AG08395 (cell line): ENCODE data around the gene HAPLN2.
"Not testable (repeated sequence)": the region's sequence is repeated elsewhere in the genome, so short reads cannot be mapped to it uniquely, and the experiment has no call there.

ENCODE experiments used
- DNase-seq: peaks from one replicate; pipeline ENCODE4 v3.0.0; 2012; ENCODE audit warnings: mixed read lengths, low spot score

HAPLN2 gene

GRCh38 chr1:156622581-156623297, 3.5 kb downstream of the HAPLN2 start:
- DNase-seq = no peak

DNA sequence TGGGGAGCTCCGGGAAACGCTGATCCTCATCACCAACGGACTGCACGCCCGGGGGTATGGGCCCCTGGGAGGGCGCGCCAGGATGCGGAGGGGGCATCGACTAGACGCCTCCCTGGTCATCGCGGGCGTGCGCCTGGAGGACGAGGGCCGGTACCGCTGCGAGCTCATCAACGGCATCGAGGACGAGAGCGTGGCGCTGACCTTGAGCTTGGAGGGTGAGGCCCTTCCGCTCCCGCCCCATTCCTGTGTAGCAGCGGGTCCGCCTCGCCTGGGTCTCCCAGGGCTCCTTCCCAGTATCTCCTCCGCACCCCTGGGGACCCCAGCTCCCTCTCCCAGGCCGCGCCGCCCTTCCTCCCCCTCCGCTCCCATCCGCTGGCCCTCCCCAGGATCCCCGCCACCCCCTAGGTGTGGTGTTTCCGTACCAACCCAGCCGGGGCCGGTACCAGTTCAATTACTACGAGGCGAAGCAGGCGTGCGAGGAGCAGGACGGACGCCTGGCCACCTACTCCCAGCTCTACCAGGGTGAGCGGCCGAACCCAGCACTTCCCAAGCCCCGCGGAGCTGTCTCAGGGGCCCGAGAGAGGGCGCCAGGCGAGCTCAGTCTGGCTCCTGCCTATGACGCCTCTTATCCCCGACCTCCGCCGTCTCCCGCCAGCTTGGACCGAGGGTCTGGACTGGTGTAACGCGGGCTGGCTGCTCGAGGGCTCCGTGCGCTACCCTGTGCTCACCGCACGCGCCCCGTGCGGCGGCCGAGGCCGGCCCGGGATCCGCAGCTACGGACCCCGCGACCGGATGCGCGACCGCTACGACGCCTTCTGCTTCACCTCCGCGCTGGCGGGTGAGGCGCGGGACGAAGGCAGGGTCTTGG, 5.0 kb downstream of the HAPLN2 start:
- no peak for DNase-seq

DNA sequence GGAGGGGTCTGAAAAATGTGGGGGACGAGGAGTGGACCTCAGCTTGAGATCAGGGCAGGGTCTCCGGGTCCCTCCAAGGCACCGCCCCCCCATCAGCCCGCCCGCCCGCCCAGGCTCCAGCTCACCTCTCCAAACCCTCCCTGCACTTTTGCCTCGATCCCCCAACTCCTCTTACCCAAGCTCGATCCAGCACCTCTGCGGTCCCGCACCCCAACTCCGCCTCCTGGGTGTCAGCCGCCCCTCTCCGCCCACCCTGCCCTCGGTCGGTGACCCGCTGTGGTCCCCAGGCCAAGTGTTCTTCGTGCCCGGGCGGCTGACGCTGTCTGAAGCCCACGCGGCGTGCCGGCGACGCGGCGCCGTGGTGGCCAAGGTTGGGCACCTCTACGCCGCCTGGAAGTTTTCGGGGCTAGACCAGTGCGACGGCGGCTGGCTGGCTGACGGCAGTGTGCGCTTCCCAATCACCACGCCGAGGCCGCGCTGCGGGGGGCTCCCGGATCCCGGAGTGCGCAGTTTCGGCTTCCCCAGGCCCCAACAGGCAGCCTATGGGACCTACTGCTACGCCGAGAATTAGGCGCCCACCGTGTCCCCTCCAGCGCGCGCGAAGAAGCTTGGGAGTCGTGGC, 5.7 kb downstream of the HAPLN2 start:
- DNase-seq = no peak

DNA sequence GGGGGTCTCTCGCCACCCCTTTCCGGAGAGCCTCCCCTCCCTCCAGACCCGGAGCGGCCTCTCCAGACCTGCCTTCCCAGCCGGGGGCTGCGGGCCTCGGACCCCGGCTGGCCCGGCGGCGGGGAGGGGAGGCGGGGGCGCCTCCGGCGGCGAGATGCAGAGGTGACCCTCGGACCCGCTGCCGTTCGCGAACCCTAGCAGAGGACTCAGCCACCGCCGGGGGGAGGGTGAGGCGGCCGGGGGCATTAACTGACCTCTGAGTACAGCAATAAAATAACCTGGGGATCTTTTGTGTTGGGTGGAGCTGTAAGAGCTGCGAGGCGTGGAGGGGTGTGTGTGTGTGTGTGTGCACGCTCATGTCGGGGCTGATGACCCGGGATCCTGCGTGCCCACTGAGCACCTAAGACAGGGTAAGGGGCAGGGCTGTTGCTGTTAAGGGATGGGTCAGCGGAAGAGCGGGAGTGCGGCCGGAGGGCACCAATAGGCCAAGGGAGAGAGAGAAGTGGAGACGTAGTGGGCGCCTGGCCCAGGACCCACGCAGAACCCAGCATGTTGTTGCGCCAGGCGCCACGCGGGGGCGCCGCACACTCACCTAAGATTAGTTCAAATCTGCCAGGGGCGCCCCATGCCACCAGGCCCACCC, 6.3 kb downstream of the HAPLN2 start:
- DNase-seq = peak; percentile 42

DNA sequence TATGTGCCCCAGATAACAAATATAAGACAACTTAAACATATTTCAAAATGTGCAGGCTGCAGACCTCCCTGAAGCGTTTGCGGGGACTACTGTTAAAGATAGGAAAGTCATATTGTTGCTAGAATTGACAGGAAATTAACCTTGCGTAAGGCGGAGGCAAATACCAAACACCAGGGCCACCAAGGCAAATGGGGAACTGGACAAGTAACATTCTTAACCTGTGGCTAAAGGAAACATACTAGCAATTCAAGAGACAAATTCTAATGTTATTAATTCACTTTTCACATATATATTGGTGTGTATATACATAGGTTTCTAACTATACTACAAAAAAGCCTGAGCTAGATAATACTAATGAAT, 6.8 kb downstream of the HAPLN2 start:
- no peak for DNase-seq

- peak; percentile 47 for DNase-seq
Measured at GRCh38 chr1:156627313-156627880, 8.2 kb downstream of the HAPLN2 start.

- DNase-seq = no peak
Measured at GRCh38 chr1:156629823-156630449, 10.7 kb downstream of the HAPLN2 start.

- DNase-seq = not testable (repeated sequence)
Measured at GRCh38 chr1:156631152-156631551, 11.9 kb downstream of the HAPLN2 start.

GRCh38 chr1:156632355-156632754, 13.1 kb downstream of the HAPLN2 start:
- DNase-seq = no peak

DNA sequence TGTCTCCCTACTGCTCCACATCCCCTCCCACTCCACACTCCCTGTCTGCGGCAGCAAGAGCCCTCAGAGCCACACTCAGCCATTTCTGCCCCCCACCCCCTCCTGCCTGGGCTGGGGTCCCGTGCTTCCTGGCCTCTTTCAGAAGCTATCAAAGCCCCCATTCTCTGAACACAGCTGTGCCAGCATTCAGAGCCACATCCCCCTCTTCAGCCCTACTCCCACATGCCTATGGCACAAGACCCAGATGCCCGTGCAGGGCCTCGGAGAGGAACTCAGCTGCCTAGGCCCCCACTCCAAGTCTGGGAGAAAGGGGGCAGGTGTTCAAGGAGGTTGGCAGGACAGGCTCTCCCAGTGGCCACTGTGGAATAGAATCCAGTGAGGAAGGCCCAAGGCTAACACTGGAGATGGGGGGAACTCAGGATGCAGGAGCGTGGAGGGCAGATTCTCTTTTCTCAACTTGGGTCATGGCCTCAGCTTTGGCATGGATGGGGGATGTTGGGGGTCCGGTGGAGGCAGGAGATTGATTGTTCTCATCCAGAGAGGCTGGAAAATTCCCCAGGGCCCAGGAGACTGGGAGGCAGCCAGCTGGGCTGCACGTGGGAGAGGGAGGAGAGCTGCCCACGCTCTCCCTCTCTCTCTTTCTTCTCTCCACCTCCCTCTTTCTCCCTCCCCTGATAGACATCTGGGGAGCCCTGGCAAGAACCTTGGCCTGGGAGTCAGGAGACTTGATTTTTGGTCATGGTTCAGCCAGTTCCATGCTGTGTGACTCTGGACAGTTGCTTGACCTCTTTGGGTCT, 19.2 kb downstream of the HAPLN2 start:
- no peak for DNase-seq

GRCh38 chr1:156639601-156640101, 20.4 kb downstream of the HAPLN2 start:
- no peak for DNase-seq

DNA sequence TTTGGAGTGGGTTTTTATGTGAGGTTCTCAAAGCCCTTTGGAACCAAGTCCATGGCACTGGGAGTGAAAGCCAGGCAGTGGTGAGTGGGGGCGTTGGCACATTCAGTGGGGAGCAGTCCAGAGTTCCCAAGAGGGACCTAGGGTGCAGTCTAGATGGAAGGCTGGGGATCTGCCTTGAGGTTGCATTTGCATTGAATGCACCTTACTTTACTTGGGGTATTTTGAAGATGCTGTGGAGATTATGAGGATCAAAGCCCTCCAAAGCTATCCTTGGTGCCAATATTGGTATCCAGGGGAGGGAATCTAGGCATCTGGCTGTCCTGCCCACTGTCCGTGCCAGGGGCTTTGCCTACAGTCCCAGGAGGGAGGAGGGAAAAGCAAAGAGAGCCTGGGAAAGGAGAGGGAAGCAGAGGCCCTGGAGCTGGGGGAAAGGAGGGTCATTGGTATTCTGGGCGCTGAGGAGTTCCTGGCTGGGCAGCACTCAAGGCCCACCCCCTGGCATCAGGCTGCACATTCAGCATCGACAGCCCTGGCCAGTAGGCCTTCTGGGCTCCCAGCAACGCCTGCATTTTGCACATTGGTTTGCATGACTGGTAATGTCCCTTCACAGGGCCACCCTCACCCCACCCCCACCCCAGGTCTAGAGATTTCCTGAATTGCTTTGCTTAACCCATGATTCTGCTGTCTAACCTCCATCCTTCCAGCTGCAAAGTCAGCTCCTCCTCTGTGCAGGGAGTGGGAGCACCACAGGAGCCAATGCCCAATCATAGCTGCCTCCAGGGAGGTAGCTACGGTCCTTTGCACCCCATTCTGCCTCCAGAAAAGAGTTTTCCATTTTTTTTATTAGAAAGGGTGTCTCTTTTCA, 21.9 kb downstream of the HAPLN2 start:
- DNase-seq = no peak

DNA sequence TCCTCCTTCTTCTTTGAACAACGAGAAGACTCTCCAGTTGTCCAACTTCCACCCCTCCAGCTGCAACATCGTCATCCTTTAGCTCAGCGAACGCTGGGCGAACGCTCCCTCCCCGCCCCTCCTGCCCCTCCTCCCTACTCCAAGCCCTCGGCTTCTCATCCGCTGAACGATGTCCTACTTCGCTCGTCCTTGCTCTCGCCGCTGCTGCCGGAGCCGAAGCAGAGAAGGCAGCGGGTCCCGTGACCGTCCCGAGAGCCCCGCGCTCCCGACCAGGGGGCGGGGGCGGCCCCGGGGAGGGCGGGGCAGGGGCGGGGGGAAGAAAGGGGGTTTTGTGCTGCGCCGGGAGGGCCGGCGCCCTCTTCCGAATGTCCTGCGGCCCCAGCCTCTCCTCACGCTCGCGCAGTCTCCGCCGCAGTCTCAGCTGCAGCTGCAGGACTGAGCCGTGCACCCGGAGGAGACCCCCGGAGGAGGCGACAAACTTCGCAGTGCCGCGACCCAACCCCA, 22.6 kb downstream of the HAPLN2 start, which contains the start of gene BCAN:
TSS of gene BCAN (plus strand) at position 357 of the 504 bp plus-strand sequence. CDS start 3,938 bp downstream, outside the sequence.
- DNase-seq = peak; percentile 32

DNA sequence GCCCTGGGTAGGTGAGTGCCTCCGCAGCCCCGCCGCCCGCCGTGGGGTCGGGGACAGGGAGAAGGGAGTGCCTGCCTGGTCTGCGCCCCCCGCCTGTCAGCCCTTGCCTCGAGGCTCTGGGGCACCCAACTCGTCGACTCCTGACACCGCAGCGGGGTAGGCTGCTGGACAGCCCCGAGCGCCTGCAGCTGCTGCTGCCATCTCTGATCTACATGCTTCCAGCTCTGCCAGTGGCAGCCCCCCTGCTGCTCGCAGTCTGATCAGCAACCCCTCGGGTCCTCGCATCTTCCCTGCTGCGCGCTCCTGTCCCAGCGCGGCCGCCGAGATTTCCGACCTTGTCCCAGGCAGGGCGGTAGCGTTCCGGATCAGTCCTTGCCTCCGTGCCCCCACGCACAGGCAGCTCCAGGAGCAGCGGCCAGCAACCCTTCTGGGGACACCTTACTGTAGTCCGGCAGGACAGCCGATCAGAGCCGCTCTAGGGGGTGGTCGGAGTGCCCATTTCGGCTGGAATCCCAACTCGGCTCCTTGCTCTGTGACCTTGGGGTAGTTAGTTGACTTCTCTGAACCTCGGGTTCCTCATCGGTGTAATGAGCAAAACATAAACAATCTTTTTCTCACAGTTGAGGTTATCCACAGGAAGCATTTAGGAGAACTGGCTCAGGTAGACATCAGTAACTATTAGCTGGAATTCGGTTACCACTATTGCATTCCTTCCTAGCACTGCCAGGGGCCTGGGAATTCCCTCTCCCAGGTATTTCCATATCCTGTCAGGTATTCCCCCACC, 23.2 kb downstream of the HAPLN2 start:
- no peak for DNase-seq

- no peak for DNase-seq
Measured at GRCh38 chr1:156643049-156643777, 24.0 kb downstream of the HAPLN2 start.

DNA sequence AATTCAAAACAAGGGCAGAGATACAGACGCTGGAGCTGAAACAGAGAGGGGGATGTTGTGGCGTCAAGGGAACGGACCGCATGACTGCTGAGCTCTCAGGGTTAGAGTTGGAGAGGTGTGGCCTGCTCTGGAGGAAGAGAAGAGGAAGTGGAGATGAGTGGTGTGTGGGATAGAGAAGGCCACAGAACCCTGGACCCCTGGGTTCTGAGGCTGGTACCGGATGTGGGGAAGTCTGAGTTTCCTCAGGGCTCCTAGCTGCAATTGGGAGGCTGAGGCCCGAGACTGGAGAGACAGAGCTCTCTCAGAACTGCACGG, 24.5 kb downstream of the HAPLN2 start:
- DNase-seq = no peak

DNA sequence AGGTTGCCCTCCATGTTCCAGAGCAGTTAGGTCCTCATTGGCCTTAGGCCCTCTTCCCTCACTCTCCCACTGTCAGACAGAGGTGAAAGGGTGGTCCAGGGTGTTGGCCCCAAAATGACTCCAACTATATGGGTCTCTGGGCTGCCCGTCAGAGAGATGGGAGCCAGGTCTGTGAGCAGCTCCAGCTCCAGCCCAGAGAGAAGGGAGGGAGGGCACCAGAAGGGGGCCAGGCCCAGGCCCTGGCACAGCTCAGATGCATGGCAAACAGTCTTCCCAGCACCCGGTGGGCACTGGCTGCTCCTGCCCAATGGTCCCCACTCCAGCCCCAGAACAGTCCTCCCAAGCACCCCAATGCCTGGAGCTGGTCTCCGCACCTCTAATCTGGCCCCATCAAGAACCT, 24.9 kb downstream of the HAPLN2 start:
- DNase-seq = no peak

DNA sequence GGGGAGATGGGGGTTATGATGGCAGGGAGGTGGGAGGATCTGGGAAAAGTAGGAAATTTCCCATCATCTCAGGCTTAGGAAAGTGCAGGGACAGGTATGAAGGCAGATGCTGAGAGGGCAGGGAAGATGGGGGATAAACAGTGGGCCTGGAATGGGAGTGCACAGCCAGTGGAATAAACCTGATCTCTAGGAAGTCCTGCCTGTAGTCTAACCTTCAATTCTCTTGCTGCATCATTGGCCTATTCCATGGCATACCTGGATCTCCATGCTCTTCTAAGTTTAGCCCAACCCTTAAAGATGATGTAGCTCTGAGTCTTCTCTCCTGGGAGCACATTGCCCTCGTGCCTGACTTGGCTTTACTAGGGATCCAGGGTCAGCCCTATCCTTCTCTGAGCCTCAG, 25.4 kb downstream of the HAPLN2 start:
- no peak for DNase-seq
